GM23338 (cell line): ENCODE results near the gene FBXW7. TPM values are rescaled to one million over a fixed set of nuclear protein-coding genes. Genes with fewer than 3 reads are reported as not detected.

ENCODE experiments used
- ATAC-seq: fragments of 200-7000 bp; cut with Tn5 transposase; 3 replicates; pipeline ENCODE4 v1.9.1; 2020
- DNase-seq: peaks from one replicate; pipeline ENCODE4 v3.0.0-alpha.2; 2015; ENCODE audit warnings: low spot score
- H2AFZ ChIP-seq: fragments of 200-600 bp; sonication (generic); 2 replicates; pipeline ENCODE4 v1.8.0; 2016; ENCODE audit warnings: antibody characterized with exemption, mild to moderate bottlenecking, moderate library complexity
- H3F3A ChIP-seq: fragments of 200-600 bp; sonication (generic); replicated peaks from 2 replicates; pipeline ENCODE4 v1.8.0; 2017; ENCODE audit warnings: antibody characterized with exemption, mixed run types, low read depth
- H3K27ac ChIP-seq: fragments of 200-600 bp; sonication (generic); 2 replicates; pipeline ENCODE4 v1.6.1; 2016; ENCODE audit warnings: low read depth
- H3K27me3 ChIP-seq: fragments of 200-600 bp; sonication (generic); 2 replicates; pipeline ENCODE4 v1.8.0; 2016; ENCODE audit warnings: mild to moderate bottlenecking, mixed run types, moderate library complexity; ENCODE audit not compliant: insufficient read depth
- H3K36me3 ChIP-seq: fragments of 200-600 bp; sonication (generic); 2 replicates; pipeline ENCODE4 v1.8.0; 2016; ENCODE audit warnings: mild to moderate bottlenecking; ENCODE audit not compliant: insufficient read depth
- H3K4me1 ChIP-seq: fragments of 200-600 bp; sonication (generic); 2 replicates; pipeline ENCODE4 v1.8.0; 2016; ENCODE audit warnings: mild to moderate bottlenecking, moderate library complexity; ENCODE audit not compliant: insufficient read depth
- H3K4me2 ChIP-seq: fragments of 200-600 bp; sonication (generic); 2 replicates; pipeline ENCODE4 v1.7.1; 2017; ENCODE audit warnings: mixed run types
- H3K4me3 ChIP-seq: fragments of 200-600 bp; sonication (generic); 2 replicates; pipeline ENCODE4 v1.6.1; 2016; ENCODE audit warnings: mixed run types
- H3K79me2 ChIP-seq: fragments of 200-600 bp; sonication (generic); replicated peaks from 2 replicates; pipeline ENCODE4 v1.8.0; 2017; ENCODE audit warnings: mild to moderate bottlenecking; ENCODE audit not compliant: insufficient read depth
- H3K9me2 ChIP-seq: fragments of 200-600 bp; sonication (generic); 2 replicates; pipeline ENCODE4 v1.8.0; 2017; ENCODE audit not compliant: insufficient read depth
- H4K20me1 ChIP-seq: fragments of 200-600 bp; sonication (generic); replicated peaks from 2 replicates; pipeline ENCODE4 v1.8.0; 2017; ENCODE audit warnings: mild to moderate bottlenecking; ENCODE audit not compliant: insufficient read depth
- H3K27ac Mint-ChIP-seq: 2 replicates; pipeline ENCODE4 v1.8.0; 2020; ENCODE audit warnings: inconsistent platforms, mild to moderate bottlenecking, moderate library complexity, mixed read lengths
- H3K27me3 Mint-ChIP-seq: 3 replicates; pipeline ENCODE4 v1.8.0; 2022; ENCODE audit warnings: low read depth, mild to moderate bottlenecking, moderate library complexity, mixed read lengths, inconsistent platforms; ENCODE audit not compliant: insufficient read depth, poor library complexity
- H3K36me3 Mint-ChIP-seq: 3 replicates; pipeline ENCODE4 v1.8.0; 2021; ENCODE audit warnings: low read depth, mild to moderate bottlenecking, inconsistent platforms, moderate library complexity, mixed read lengths
- H3K4me1 Mint-ChIP-seq: 3 replicates; pipeline ENCODE4 v1.8.0; 2020; ENCODE audit warnings: mild to moderate bottlenecking, inconsistent platforms, mixed read lengths
- H3K4me3 Mint-ChIP-seq: 3 replicates; pipeline ENCODE4 v1.8.0; 2021; ENCODE audit warnings: moderate library complexity, mild to moderate bottlenecking, inconsistent platforms, mixed read lengths
- H3K9me3 Mint-ChIP-seq: 3 replicates; pipeline ENCODE4 v1.8.0; 2020; ENCODE audit warnings: moderate library complexity, mild to moderate bottlenecking, inconsistent platforms, mixed read lengths
- CREB1 ChIP-seq: fragments of 250-450 bp; sonication (Bioruptor Pico); IDR thresholded peaks from 2 replicates; pipeline ENCODE4 v1.5.0; 2020; ENCODE audit warnings: low read depth, mild to moderate bottlenecking, moderate library complexity
- EZH2 ChIP-seq: fragments of 200-600 bp; sonication (generic); IDR thresholded peaks from one replicate; pipeline ENCODE4 v1.8.0; 2017; ENCODE audit warnings: antibody characterized with exemption, mild to moderate bottlenecking, low read depth; ENCODE audit not compliant: unreplicated experiment
- EZH2phosphoT487 ChIP-seq: fragments of 200-600 bp; sonication (generic); IDR thresholded peaks from one replicate; pipeline ENCODE4 v1.8.1; 2018; ENCODE audit warnings: antibody characterized with exemption; ENCODE audit not compliant: unreplicated experiment
- JUNB ChIP-seq: IDR thresholded peaks from one replicate; pipeline ENCODE4 v1.6.1; 2016; ENCODE audit warnings: antibody characterized with exemption; ENCODE audit not compliant: unreplicated experiment
- NANOG ChIP-seq: IDR thresholded peaks from 2 replicates; pipeline ENCODE4 v1.6.1; 2016; ENCODE audit warnings: antibody characterized with exemption, borderline replicate concordance
- POLR2AphosphoS5 ChIP-seq: IDR thresholded peaks from 2 replicates; pipeline ENCODE4 v1.6.1; 2016; ENCODE audit warnings: antibody characterized with exemption, low read depth
- STAT1 ChIP-seq: IDR thresholded peaks from one replicate; pipeline ENCODE4 v1.6.1; 2016; ENCODE audit warnings: antibody characterized with exemption; ENCODE audit not compliant: unreplicated experiment
- ZNF331 ChIP-seq: fragments of 250-450 bp; sonication (Bioruptor Pico); IDR thresholded peaks from 2 replicates; pipeline ENCODE4 v1.5.0; 2020; ENCODE audit warnings: low read depth, mild to moderate bottlenecking, moderate library complexity
- polyA plus RNA-seq: library from polyadenylated mRNA; unstranded; fragments of >200 nt; fragmentation: Nextera tagmentation; extraction: Ambion mirVana; gene quantifications from 2 replicates; pipeline ENCODE4 v1.2.1, GENCODE V29; 2016
- total RNA-seq: library from RNA; depleted of rRNA; stranded (reverse); fragments of >200 nt; shearing (Covaris generic); gene quantifications from 2 replicates; pipeline ENCODE4 v1.2.3, GENCODE V29; 2014
- TF ChIP-seq, protein P1 (sequence below): fragments of 250-450 bp; sonication (Bioruptor Pico); IDR thresholded peaks from 2 replicates; pipeline ENCODE4 v1.5.0; 2020; ENCODE audit warnings: mild to moderate bottlenecking, moderate library complexity

FBXW7 gene
- total and polyA plus RNA-seq, 2 experiments from 2014 or later = 25.8 to 34.7 TPM

- Mint-ChIP-seq H3K36me3 (no peaks in the 10 kb centered on the region), H3K9me3 (no peaks in the 10 kb centered on the region), H3K4me1 (peaks cover 2% of the 10 kb centered on the region; the same call in 2 of the 3 replicates), H3K27me3 (peaks cover 4% of the 10 kb centered on the region), H3K4me3 (no peak overlapping the region), H3K27ac (no peak overlapping the region)
- H2AFZ ChIP-seq = no peak overlapping the region
- H3K9me2 ChIP-seq = no peaks in the 10 kb centered on the region
- H3F3A ChIP-seq = no peaks in the 10 kb centered on the region
- no peak overlapping the region for H3K4me2 ChIP-seq
- no peaks in the 10 kb centered on the region for H3K4me1 ChIP-seq
- no peak for TF ChIP-seq STAT1
- no peak for TF ChIP-seq CREB1 (CRISPR knock-in tag)
- no peak for TF ChIP-seq ZNF331 (CRISPR knock-in tag)
- TF ChIP-seq NANOG = no peak
- TF ChIP-seq, protein P1, sequence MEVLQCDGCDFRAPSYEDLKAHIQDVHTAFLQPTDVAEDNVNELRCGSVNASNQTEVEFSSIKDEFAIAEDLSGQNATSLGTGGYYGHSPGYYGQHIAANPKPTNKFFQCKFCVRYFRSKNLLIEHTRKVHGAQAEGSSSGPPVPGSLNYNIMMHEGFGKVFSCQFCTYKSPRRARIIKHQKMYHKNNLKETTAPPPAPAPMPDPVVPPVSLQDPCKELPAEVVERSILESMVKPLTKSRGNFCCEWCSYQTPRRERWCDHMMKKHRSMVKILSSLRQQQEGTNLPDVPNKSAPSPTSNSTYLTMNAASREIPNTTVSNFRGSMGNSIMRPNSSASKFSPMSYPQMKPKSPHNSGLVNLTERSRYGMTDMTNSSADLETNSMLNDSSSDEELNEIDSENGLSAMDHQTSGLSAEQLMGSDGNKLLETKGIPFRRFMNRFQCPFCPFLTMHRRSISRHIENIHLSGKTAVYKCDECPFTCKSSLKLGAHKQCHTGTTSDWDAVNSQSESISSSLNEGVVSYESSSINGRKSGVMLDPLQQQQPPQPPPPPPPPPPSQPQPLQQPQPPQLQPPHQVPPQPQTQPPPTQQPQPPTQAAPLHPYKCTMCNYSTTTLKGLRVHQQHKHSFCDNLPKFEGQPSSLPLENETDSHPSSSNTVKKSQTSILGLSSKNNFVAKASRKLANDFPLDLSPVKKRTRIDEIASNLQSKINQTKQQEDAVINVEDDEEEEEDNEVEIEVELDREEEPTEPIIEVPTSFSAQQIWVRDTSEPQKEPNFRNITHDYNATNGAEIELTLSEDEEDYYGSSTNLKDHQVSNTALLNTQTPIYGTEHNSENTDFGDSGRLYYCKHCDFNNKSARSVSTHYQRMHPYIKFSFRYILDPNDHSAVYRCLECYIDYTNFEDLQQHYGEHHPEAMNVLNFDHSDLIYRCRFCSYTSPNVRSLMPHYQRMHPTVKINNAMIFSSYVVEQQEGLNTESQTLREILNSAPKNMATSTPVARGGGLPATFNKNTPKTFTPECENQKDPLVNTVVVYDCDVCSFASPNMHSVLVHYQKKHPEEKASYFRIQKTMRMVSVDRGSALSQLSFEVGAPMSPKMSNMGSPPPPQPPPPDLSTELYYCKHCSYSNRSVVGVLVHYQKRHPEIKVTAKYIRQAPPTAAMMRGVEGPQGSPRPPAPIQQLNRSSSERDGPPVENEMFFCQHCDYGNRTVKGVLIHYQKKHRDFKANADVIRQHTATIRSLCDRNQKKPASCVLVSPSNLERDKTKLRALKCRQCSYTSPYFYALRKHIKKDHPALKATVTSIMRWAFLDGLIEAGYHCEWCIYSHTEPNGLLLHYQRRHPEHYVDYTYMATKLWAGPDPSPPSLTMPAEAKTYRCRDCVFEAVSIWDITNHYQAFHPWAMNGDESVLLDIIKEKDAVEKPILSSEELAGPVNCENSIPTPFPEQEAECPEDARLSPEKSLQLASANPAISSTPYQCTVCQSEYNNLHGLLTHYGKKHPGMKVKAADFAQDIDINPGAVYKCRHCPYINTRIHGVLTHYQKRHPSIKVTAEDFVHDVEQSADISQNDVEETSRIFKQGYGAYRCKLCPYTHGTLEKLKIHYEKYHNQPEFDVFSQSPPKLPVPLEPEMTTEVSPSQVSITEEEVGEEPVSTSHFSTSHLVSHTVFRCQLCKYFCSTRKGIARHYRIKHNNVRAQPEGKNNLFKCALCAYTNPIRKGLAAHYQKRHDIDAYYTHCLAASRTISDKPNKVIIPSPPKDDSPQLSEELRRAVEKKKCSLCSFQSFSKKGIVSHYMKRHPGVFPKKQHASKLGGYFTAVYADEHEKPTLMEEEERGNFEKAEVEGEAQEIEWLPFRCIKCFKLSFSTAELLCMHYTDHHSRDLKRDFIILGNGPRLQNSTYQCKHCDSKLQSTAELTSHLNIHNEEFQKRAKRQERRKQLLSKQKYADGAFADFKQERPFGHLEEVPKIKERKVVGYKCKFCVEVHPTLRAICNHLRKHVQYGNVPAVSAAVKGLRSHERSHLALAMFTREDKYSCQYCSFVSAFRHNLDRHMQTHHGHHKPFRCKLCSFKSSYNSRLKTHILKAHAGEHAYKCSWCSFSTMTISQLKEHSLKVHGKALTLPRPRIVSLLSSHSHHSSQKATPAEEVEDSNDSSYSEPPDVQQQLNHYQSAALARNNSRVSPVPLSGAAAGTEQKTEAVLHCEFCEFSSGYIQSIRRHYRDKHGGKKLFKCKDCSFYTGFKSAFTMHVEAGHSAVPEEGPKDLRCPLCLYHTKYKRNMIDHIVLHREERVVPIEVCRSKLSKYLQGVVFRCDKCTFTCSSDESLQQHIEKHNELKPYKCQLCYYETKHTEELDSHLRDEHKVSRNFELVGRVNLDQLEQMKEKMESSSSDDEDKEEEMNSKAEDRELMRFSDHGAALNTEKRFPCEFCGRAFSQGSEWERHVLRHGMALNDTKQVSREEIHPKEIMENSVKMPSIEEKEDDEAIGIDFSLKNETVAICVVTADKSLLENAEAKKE (CRISPR knock-in tag) = no peak
- TF ChIP-seq POLR2AphosphoS5 = no peak
- TF ChIP-seq EZH2phosphoT487 = no peak
- TF ChIP-seq EZH2 = no peak
- no peak for TF ChIP-seq JUNB
- no peaks in the 10 kb centered on the region for H3K27me3 ChIP-seq
- no peaks in the 10 kb centered on the region for H3K36me3 ChIP-seq
- no peak overlapping the region for H3K27ac ChIP-seq
- H3K4me3 ChIP-seq = no peak overlapping the region
- H3K79me2 ChIP-seq = no peaks in the 10 kb centered on the region
- H4K20me1 ChIP-seq = no peaks in the 10 kb centered on the region
- DNase-seq (no peak), ATAC-seq (no peak)
Measured at GRCh38 chr4:152556834-152557233, 20.9 kb upstream of the FBXW7 start.
